ENCODE measurements around the gene ALDH1A1.

GRCh38 chr9:72857624-72857996, 95.2 kb downstream of the ALDH1A1 start:
- TF ChIP-seq CTCF (IDR thresholded peaks at IDR 0.05; ENCODE audit: low read length), result no peak
- no peak for TF ChIP-seq EZH2 (optimal IDR thresholded peaks at IDR 0.05; ENCODE audit: low read depth, low read length)
- no peak for TF ChIP-seq EZH2phosphoT487 (IDR thresholded peaks at IDR 0.05; ENCODE audit: low read length)
